Mesenchymal stem cell (in vitro differentiated cells and primary cell): ENCODE data around the gene CAD.
"Not testable (repeated sequence)": the region's sequence is repeated elsewhere in the genome, so short reads cannot be mapped to it uniquely, and the experiment has no call there.

ENCODE experiments used
- DNase-seq: peaks from one replicate; pipeline ENCODE4 v3.0.0-alpha.2; 2013
- H2AFZ ChIP-seq: one replicate; pipeline ENCODE4 v1.6.1; 2013; ENCODE audit warnings: low read depth, mild to moderate bottlenecking, control low read depth, inconsistent platforms, low read length, moderate library complexity
- H2AK5ac ChIP-seq: 2 replicates; pipeline ENCODE4 v1.6.1; 2013; ENCODE audit warnings: low read length, moderate library complexity, mild to moderate bottlenecking, inconsistent platforms; ENCODE audit not compliant: severe bottlenecking
- H2BK120ac ChIP-seq: one replicate; pipeline ENCODE4 v1.6.1; 2013; ENCODE audit warnings: low read depth, mild to moderate bottlenecking, inconsistent platforms, low read length, moderate library complexity
- H2BK12ac ChIP-seq, 2 experiments: one replicate each; pipeline ENCODE4 v1.6.1; 2013; ENCODE audit warnings: inconsistent platforms in 2 of 2, low read length in 2 of 2, mild to moderate bottlenecking in 2 of 2, moderate library complexity in 2 of 2, control low read depth in 1 of 2
- H2BK15ac ChIP-seq: one replicate; pipeline ENCODE4 v1.6.1; 2013; ENCODE audit warnings: mild to moderate bottlenecking, low read depth, inconsistent platforms; ENCODE audit not compliant: poor library complexity, severe bottlenecking
- H2BK5ac ChIP-seq: 2 replicates; pipeline ENCODE4 v1.6.1; 2013; ENCODE audit warnings: low read depth, mild to moderate bottlenecking, low read length, control low read depth, inconsistent platforms; ENCODE audit not compliant: poor library complexity, severe bottlenecking
- H3K14ac ChIP-seq, 2 experiments: one replicate each; pipeline ENCODE4 v1.6.1; 2013; ENCODE audit warnings: inconsistent platforms in 2 of 2, low read length in 2 of 2, control low read depth in 1 of 2, mild to moderate bottlenecking in 1 of 2, moderate library complexity in 1 of 2
- H3K18ac ChIP-seq, 2 experiments: one replicate each; pipeline ENCODE4 v1.6.1; 2013; ENCODE audit warnings: inconsistent platforms in 2 of 2, low read length in 2 of 2, control low read depth in 1 of 2, low read depth in 1 of 2, mild to moderate bottlenecking in 1 of 2
- H3K23ac ChIP-seq, 2 experiments: one replicate each; pipeline ENCODE4 v1.6.1; 2013; ENCODE audit warnings: inconsistent platforms in 2 of 2, low read length in 2 of 2, mild to moderate bottlenecking in 2 of 2, moderate library complexity in 2 of 2, control low read depth in 1 of 2
- H3K27ac ChIP-seq: 2 replicates; pipeline ENCODE4 v1.5.1; 2013; ENCODE audit warnings: mild to moderate bottlenecking, moderate library complexity, low read length, control low read depth, inconsistent platforms; ENCODE audit not compliant: poor library complexity, severe bottlenecking
- H3K27me3 ChIP-seq, 2 experiments: 2 replicates each; pipeline versions ENCODE4 v1.6.1 to v1.7.0; 2013; ENCODE audit warnings: low read length in 2 of 2, mild to moderate bottlenecking in 2 of 2, moderate library complexity in 2 of 2, control low read depth in 1 of 2, inconsistent platforms in 1 of 2; ENCODE audit not compliant: control insufficient read depth in 1 of 2, insufficient read depth in 1 of 2
- H3K36me3 ChIP-seq, 2 experiments: 2 replicates each; pipeline versions ENCODE4 v1.6.1 to v1.7.0; 2013; ENCODE audit warnings: low read length in 2 of 2, control low read depth in 1 of 2, inconsistent platforms in 1 of 2, low read depth in 1 of 2, mild to moderate bottlenecking in 1 of 2; ENCODE audit not compliant: insufficient read depth in 2 of 2, control insufficient read depth in 1 of 2
- H3K4ac ChIP-seq, 2 experiments: one replicate each; pipeline ENCODE4 v1.6.1; 2013; ENCODE audit warnings: inconsistent platforms in 2 of 2, low read length in 2 of 2, mild to moderate bottlenecking in 2 of 2, moderate library complexity in 2 of 2, control low read depth in 1 of 2, low read depth in 1 of 2
- H3K4me1 ChIP-seq: 2 replicates; pipeline ENCODE4 v1.6.1; 2013; ENCODE audit warnings: low read depth, low read length, control low read depth; ENCODE audit not compliant: control insufficient read depth, insufficient read depth
- H3K4me2 ChIP-seq: 2 replicates; pipeline ENCODE4 v1.6.1; 2013; ENCODE audit warnings: low read length, mild to moderate bottlenecking, inconsistent platforms; ENCODE audit not compliant: poor library complexity, severe bottlenecking
- H3K4me3 ChIP-seq, 2 experiments: 2 replicates each; pipeline versions ENCODE4 v1.5.1 to v1.7.0; 2013; ENCODE audit warnings: low read length in 2 of 2, mild to moderate bottlenecking in 2 of 2, control low read depth in 1 of 2, low read depth in 1 of 2; ENCODE audit not compliant: insufficient read depth in 1 of 2
- H3K79me1 ChIP-seq: replicated peaks from 2 replicates; pipeline ENCODE4 v1.6.1; 2013; ENCODE audit warnings: mild to moderate bottlenecking, control low read depth, low read length, inconsistent platforms; ENCODE audit not compliant: poor library complexity, severe bottlenecking
- H3K9ac ChIP-seq: 2 replicates; pipeline ENCODE4 v1.7.0; 2013; ENCODE audit warnings: mild to moderate bottlenecking, low read length, moderate library complexity
- H3K9me3 ChIP-seq: 2 replicates; pipeline ENCODE4 v1.7.0; 2013; ENCODE audit warnings: mild to moderate bottlenecking, low read length; ENCODE audit not compliant: control insufficient read depth
- H4K8ac ChIP-seq: one replicate; pipeline ENCODE4 v1.6.1; 2013; ENCODE audit warnings: inconsistent platforms, mild to moderate bottlenecking, low read length, moderate library complexity
- H4K91ac ChIP-seq: one replicate; pipeline ENCODE4 v1.6.1; 2013; ENCODE audit warnings: mild to moderate bottlenecking, low read length, inconsistent platforms
- WGBS: methylation state at CpG from one replicate; pipeline ENCODE4 v1.1.7; 2013; ENCODE audit warnings: mixed read lengths; 5-methylcytosine and 5-hydroxymethylcytosine counted together

CAD gene

GRCh38 chr2:27174638-27175037 is 42.5 kb upstream of the CAD start:
- Histone ChIP-seq H3K4me1 (peaks cover 4% of the 10 kb centered on the region), H2AFZ (no peak overlapping the region), H3K9me3 (no peaks in the 10 kb centered on the region), H3K4me2 (no peak overlapping the region), H3K14ac (no peak overlapping the region), H2BK12ac (no peak overlapping the region), H3K36me3 (no peaks in the 10 kb centered on the region), H4K8ac (no peak overlapping the region), H3K79me1 (no peaks in the 10 kb centered on the region), H3K27me3 (peaks cover 0 to 62% of the 10 kb centered on the region in 2 experiments), H3K23ac (no peak overlapping the region), H3K27ac (no peak overlapping the region), H3K9ac (no peak overlapping the region), H2AK5ac (no peak overlapping the region), H3K4me3 (no peak overlapping the region), H2BK5ac (no peak overlapping the region), H2BK15ac (no peak overlapping the region), H3K4ac (no peak overlapping the region), H3K18ac (no peak overlapping the region), H4K91ac (no peak overlapping the region), H2BK120ac (no peak overlapping the region)
- WGBS: 67% methylated on average over 6 of the region's 6 CpGs
- DNase-seq: peak; percentile 18

- H3K27ac ChIP-seq: no peak overlapping the region
- no peak overlapping the region for H3K4ac ChIP-seq
- H3K9ac ChIP-seq: no peak overlapping the region
- no peaks in the 10 kb centered on the region for H3K9me3 ChIP-seq
- H3K79me1 ChIP-seq: no peaks in the 10 kb centered on the region
- H4K8ac ChIP-seq: no peak overlapping the region
- H2AFZ ChIP-seq: no peak overlapping the region
- peaks cover 1% of the 10 kb centered on the region for H3K4me1 ChIP-seq
- no peak overlapping the region for H2BK120ac ChIP-seq
- no peaks in the 10 kb centered on the region for H3K36me3 ChIP-seq
- H3K23ac ChIP-seq: no peak overlapping the region
- H3K4me2 ChIP-seq: no peak overlapping the region
- peaks cover 0 to 59% of the 10 kb centered on the region in 2 experiments for H3K27me3 ChIP-seq
- no peak overlapping the region for H4K91ac ChIP-seq
- H3K4me3 ChIP-seq: no peak overlapping the region
- DNase-seq: no peak
- H2BK12ac ChIP-seq: no peak overlapping the region
- H3K14ac ChIP-seq: no peak overlapping the region
- H2BK5ac ChIP-seq: no peak overlapping the region
- no peak overlapping the region for H3K18ac ChIP-seq
- H2AK5ac ChIP-seq: no peak overlapping the region
- WGBS: 75% methylated on average over 7 of the region's 8 CpGs
- no peak overlapping the region for H2BK15ac ChIP-seq
These were observed 41.8 kb upstream of the CAD start for GRCh38 chr2:27175330-27175729.

GRCh38 chr2:27175781-27176180 is 41.4 kb upstream of the CAD start:
- not testable (repeated sequence) for H4K91ac ChIP-seq, H2BK12ac ChIP-seq, H3K27ac ChIP-seq, H3K4me3 ChIP-seq, H2AFZ ChIP-seq, H3K9me3 ChIP-seq, H3K36me3 ChIP-seq, H3K18ac ChIP-seq, H2BK5ac ChIP-seq, H2AK5ac ChIP-seq, H2BK120ac ChIP-seq, H4K8ac ChIP-seq, H3K9ac ChIP-seq, H2BK15ac ChIP-seq, DNase-seq, H3K23ac ChIP-seq, H3K4ac ChIP-seq, H3K79me1 ChIP-seq, H3K4me2 ChIP-seq, H3K4me1 ChIP-seq, H3K14ac ChIP-seq
- peaks cover 0 to 59% of the 10 kb centered on the region in 2 experiments for H3K27me3 ChIP-seq
- 70% methylated on average over 3 of the region's 4 CpGs for WGBS

- Histone ChIP-seq H2BK120ac (no peak overlapping the region), H3K79me1 (no peaks in the 10 kb centered on the region), H2BK12ac (no peak overlapping the region), H3K27me3 (peaks cover 0 to 50% of the 10 kb centered on the region in 2 experiments), H3K23ac (no peak overlapping the region), H3K9ac (no peak overlapping the region), H2AK5ac (no peak overlapping the region), H2AFZ (no peak overlapping the region), H3K9me3 (no peaks in the 10 kb centered on the region), H3K18ac (no peak overlapping the region), H3K27ac (no peak overlapping the region), H2BK15ac (no peak overlapping the region), H3K4me2 (no peak overlapping the region), H3K4me3 (no peak overlapping the region), H3K14ac (no peak overlapping the region), H3K4ac (no peak overlapping the region), H2BK5ac (no peak overlapping the region), H3K4me1 (peaks cover 1% of the 10 kb centered on the region), H4K8ac (no peak overlapping the region), H4K91ac (no peak overlapping the region), H3K36me3 (no peaks in the 10 kb centered on the region)
- no peak for DNase-seq
- 94% methylated on average over 15 of the region's 15 CpGs for WGBS
These were observed 39.5 kb upstream of the CAD start for GRCh38 chr2:27177441-27178351.
